ENCODE results near the gene FBXO46. TPM values are rescaled to one million over a fixed set of nuclear protein-coding genes. Genes with fewer than 3 reads are reported as not detected.

Gene FBXO46
- polyA plus RNA-seq, 2 of the 4 experiments (the other 2 are of a cell fraction) = 4.9 to 12.7 TPM

DNA sequence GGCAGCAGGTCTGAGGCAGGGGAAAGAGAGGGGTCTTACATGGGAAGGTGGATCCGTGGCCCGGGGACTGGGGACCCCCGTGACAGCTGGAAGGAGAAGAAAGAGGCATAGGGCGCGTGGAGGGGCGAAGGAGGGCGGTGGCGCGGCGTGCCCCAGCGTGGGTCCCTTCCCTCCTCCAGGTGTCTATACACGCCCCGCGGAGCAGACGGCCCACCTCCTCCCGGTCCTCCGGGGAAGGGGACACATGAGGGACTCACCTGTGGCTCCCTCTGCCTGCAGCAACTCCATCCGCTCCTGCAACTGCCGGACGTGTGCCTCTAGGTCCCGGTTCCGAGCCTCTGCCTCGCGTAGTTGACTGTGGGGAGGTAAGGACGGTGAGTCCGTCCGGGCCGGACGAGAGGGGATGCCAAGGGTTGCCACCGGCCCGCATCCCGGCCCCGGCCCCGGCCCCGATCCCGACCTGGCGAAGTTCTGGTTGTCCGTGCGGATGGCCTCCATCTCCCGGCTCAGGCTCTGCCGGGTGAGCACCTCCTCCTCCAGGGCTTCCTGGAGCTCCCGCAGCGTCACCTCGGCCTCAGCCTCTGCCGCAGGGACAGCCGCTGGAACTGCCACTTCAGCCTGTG lies 40.7 kb upstream of the FBXO46 start (continued):
- TF ChIP-seq FOSL2 (IDR thresholded peaks at IDR 0.05) (no peak), FOSL2 (CRISPR knock-in tag; IDR thresholded peaks at IDR 0.05) (no peak), PHF8 (IDR thresholded peaks at IDR 0.05; ENCODE audit: borderline replicate concordance, low read depth) (no peak)
- TF ChIP-seq, protein P1, sequence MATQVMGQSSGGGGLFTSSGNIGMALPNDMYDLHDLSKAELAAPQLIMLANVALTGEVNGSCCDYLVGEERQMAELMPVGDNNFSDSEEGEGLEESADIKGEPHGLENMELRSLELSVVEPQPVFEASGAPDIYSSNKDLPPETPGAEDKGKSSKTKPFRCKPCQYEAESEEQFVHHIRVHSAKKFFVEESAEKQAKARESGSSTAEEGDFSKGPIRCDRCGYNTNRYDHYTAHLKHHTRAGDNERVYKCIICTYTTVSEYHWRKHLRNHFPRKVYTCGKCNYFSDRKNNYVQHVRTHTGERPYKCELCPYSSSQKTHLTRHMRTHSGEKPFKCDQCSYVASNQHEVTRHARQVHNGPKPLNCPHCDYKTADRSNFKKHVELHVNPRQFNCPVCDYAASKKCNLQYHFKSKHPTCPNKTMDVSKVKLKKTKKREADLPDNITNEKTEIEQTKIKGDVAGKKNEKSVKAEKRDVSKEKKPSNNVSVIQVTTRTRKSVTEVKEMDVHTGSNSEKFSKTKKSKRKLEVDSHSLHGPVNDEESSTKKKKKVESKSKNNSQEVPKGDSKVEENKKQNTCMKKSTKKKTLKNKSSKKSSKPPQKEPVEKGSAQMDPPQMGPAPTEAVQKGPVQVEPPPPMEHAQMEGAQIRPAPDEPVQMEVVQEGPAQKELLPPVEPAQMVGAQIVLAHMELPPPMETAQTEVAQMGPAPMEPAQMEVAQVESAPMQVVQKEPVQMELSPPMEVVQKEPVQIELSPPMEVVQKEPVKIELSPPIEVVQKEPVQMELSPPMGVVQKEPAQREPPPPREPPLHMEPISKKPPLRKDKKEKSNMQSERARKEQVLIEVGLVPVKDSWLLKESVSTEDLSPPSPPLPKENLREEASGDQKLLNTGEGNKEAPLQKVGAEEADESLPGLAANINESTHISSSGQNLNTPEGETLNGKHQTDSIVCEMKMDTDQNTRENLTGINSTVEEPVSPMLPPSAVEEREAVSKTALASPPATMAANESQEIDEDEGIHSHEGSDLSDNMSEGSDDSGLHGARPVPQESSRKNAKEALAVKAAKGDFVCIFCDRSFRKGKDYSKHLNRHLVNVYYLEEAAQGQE (IDR thresholded peaks at IDR 0.05) = no peak

DNA sequence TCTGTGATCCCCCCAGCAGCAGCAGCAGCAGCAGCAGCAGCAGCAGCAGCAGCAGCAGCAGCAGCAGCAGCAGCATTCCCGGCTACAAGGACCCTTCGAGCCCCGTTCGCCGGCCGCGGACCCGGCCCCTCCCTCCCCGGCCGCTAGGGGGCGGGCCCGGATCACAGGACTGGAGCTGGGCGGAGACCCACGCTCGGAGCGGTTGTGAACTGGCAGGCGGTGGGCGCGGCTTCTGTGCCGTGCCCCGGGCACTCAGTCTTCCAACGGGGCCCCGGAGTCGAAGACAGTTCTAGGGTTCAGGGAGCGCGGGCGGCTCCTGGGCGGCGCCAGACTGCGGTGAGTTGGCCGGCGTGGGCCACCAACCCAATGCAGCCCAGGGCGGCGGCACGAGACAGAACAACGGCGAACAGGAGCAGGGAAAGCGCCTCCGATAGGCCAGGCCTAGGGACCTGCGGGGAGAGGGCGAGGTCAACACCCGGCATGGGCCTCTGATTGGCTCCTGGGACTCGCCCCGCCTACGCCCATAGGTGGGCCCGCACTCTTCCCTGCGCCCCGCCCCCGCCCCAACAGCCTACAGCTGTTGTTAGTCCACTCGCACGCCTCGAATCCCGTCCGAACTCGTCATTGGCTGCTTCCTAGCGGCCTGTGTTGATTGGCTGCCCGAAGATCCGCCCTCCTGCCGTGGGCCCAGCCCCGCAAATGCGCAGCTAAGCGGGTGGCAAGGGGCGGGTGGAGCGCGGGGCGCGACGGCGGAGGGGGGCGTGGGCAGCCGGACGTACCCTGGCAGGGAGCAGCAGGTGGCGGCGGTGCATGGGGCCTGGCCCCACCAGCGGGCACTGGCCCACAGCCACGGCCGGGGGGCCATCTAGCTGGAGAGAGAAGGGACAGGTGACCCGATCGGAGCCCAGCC lies 39.8 kb upstream of the FBXO46 start:
- FAIRE-seq (peak; percentile 94), DNase-seq (ENCODE audit: low read depth in 1 of 2, low spot score in 1 of 2) (peak; percentile 99 to 100), ATAC-seq (peak; percentile 49 to 83)
- CTCF ChIA-PET = interaction anchor here (0.6 to 74.3 kb wide), 23 partner anchors 14 to 421 kb away, joined by 3 to 2204 read pairs (median 7); partner anchors contain the start of genes DMPK, DMWD, FBXO46 and FOXA3
- POLR2A ChIA-PET = interaction anchor here (0.5 to 4.5 kb wide), 19 partner anchors 9 to 223 kb away, joined by 3 to 68 read pairs (median 4); partner anchors contain the start of genes DMPK, DMWD, FBXO46 and IRF2BP1
- H3K9me3 ChIP-seq = no peaks in the 10 kb centered on the region
- H3K4me3 ChIP-seq = peak overlapping the region; percentile 45
- peak overlapping the region; percentile 71 to 87 for H3K27ac ChIP-seq
- peaks cover 18% of the 10 kb centered on the region for H3K4me1 ChIP-seq
- H3K4me2 ChIP-seq = peak overlapping the region; percentile 86
- 10% methylated on average over 34 of the region's 79 CpGs for WGBS (ENCODE audit: missing lambda C conversion rate)
- TF ChIP-seq MYC (IDR thresholded peaks at IDR 0.05; ENCODE audit: borderline replicate concordance, low read length) (no peak), HOXB5 (CRISPR knock-in tag; IDR thresholded peaks at IDR 0.05) (0 out of 2 replicates have a peak, but pooled peaks have one; percentile 54), SREBF2 (IDR thresholded peaks at IDR 0.05) (no peak), TP53 (CRISPR knock-in tag; IDR thresholded peaks at IDR 0.05) (peak; percentile 66; the same call in 1 of the 2 replicates), HDAC2 (IDR thresholded peaks at IDR 0.05) (no peak), RAD21 (conservative IDR thresholded peaks at IDR 0.05 in 1 of 2, IDR thresholded peaks at IDR 0.05 in 1 of 2) (peak; percentile 78 to 92), SMC3 (IDR thresholded peaks at IDR 0.05) (peak; percentile 75), CHD4 (IDR thresholded peaks at IDR 0.05; ENCODE audit: borderline replicate concordance) (no peak), FOSL2 (IDR thresholded peaks at IDR 0.05) (no peak), FOSL2 (CRISPR knock-in tag; IDR thresholded peaks at IDR 0.05) (0 out of 2 replicates have a peak, but pooled peaks have one; percentile 12), KDM5A (IDR thresholded peaks at IDR 0.05) (0 out of 2 replicates have a peak, but pooled peaks have one; percentile 6), POLR2A (IDR thresholded peaks at IDR 0.05; ENCODE audit: low read length) (peak; percentile 32), BHLHE40 (IDR thresholded peaks at IDR 0.05; ENCODE audit: low read depth, low read length) (peak; percentile 48), RNF2 (IDR thresholded peaks at IDR 0.05; ENCODE audit: borderline replicate concordance, low read depth) (no peak), CBX8 (IDR thresholded peaks at IDR 0.05) (no peak)
- TF ChIP-seq, protein P2, sequence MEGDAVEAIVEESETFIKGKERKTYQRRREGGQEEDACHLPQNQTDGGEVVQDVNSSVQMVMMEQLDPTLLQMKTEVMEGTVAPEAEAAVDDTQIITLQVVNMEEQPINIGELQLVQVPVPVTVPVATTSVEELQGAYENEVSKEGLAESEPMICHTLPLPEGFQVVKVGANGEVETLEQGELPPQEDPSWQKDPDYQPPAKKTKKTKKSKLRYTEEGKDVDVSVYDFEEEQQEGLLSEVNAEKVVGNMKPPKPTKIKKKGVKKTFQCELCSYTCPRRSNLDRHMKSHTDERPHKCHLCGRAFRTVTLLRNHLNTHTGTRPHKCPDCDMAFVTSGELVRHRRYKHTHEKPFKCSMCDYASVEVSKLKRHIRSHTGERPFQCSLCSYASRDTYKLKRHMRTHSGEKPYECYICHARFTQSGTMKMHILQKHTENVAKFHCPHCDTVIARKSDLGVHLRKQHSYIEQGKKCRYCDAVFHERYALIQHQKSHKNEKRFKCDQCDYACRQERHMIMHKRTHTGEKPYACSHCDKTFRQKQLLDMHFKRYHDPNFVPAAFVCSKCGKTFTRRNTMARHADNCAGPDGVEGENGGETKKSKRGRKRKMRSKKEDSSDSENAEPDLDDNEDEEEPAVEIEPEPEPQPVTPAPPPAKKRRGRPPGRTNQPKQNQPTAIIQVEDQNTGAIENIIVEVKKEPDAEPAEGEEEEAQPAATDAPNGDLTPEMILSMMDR (IDR thresholded peaks at IDR 0.05) = peak; percentile 96
- TF ChIP-seq, protein P1 (IDR thresholded peaks at IDR 0.05) = peak; percentile 40; the same call in 1 of the 2 replicates
- TF ChIP-seq, protein P3, sequence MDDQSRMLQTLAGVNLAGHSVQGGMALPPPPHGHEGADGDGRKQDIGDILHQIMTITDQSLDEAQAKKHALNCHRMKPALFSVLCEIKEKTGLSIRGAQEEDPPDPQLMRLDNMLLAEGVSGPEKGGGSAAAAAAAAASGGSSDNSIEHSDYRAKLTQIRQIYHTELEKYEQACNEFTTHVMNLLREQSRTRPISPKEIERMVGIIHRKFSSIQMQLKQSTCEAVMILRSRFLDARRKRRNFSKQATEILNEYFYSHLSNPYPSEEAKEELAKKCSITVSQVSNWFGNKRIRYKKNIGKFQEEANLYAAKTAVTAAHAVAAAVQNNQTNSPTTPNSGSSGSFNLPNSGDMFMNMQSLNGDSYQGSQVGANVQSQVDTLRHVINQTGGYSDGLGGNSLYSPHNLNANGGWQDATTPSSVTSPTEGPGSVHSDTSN (IDR thresholded peaks at IDR 0.05) = peak; percentile 86
- TF ChIP-seq, protein P4, sequence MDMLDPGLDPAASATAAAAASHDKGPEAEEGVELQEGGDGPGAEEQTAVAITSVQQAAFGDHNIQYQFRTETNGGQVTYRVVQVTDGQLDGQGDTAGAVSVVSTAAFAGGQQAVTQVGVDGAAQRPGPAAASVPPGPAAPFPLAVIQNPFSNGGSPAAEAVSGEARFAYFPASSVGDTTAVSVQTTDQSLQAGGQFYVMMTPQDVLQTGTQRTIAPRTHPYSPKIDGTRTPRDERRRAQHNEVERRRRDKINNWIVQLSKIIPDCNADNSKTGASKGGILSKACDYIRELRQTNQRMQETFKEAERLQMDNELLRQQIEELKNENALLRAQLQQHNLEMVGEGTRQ (IDR thresholded peaks at IDR 0.05) = peak; percentile 21; the same call in 1 of the 2 replicates
- TF ChIP-seq, protein P5, sequence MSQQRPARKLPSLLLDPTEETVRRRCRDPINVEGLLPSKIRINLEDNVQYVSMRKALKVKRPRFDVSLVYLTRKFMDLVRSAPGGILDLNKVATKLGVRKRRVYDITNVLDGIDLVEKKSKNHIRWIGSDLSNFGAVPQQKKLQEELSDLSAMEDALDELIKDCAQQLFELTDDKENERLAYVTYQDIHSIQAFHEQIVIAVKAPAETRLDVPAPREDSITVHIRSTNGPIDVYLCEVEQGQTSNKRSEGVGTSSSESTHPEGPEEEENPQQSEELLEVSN (IDR thresholded peaks at IDR 0.05; ENCODE audit: borderline replicate concordance, low read depth) = no peak; the same call in 1 of the 2 replicates
